T-helper 1 cell treated with Interleukin-12 subunit alpha and Interleukin-12 subunit beta and Interleukin-4 antibody, amounts not matched to agents 30 ng/mL and 1 ng/mL, for 36 hours (primary cell): ENCODE results near the gene FAM20A. TPM values are rescaled to one million over a fixed set of nuclear protein-coding genes. Genes with fewer than 3 reads are reported as not detected.

Source experiments
- intact Hi-C: fragments of 100-400 bp; cut with micrococcal nuclease; formaldehyde crosslinking; loops from one replicate; pipeline ENCODE4 v1.15.1; 2024
- total RNA-seq: library from RNA; stranded (reverse); gene quantifications from 2 replicates; pipeline ENCODE4 v1.2.3, GENCODE V29; 2022

Gene FAM20A
- not detected in 2 replicates for total RNA-seq

DNA sequence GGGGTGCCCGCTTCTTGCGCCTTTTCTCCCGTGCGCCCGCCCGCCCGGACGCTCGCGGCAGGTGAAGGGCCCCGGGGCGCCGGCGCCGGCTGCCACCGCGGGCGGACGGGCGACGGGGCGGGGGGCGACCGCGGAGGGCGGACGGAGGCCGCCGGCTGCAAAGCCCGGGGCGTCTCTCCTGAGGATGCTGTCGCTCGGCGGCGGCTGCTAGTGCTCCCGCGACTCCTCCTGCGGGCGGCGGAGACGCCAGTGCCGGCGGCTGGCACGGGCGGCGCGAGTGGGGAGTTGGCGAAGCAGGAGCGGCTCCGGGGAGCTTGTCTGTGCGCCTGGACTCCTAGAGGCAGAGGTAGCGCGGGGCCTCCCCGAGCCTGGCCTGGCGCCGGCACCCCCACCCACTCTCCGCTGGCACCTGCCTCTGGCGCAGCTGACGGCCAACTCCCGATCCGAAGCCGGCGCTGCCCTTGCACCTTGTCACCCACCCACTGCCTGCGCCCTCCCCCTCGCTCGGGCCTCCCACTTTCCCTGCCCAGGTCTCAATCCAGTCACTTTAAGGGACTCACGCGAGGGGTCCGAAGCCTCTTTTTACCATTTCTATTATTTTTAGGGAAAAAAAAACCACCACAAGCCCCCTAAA lies at the start of gene FAM20A:
FAM20A (minus strand) TSS at position 437 of the 634 bp plus-strand sequence. CDS start 701 bp downstream, outside the sequence.
- intact Hi-C loops: no loop called here

DNA sequence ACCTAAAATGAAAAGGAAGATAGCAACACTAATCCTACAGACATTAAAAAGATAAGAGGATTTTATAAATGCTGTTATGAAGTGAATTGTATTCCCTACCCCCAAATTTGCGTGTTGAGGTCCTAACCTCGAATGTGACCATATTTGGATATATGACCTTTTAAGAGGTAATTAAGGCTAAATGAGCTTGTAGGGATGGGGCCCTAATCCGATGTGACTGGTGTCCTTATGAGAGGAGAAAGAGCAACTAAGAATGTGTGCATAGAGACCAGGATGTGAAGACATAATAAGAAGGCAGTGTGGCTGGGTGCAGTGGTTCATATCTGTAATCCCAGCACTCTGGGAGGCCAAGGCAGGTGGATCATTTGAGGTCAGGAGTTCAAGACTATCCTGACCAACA lies 48.2 kb upstream of the FAM20A start:
- intact Hi-C loops: no loop called here

DNA sequence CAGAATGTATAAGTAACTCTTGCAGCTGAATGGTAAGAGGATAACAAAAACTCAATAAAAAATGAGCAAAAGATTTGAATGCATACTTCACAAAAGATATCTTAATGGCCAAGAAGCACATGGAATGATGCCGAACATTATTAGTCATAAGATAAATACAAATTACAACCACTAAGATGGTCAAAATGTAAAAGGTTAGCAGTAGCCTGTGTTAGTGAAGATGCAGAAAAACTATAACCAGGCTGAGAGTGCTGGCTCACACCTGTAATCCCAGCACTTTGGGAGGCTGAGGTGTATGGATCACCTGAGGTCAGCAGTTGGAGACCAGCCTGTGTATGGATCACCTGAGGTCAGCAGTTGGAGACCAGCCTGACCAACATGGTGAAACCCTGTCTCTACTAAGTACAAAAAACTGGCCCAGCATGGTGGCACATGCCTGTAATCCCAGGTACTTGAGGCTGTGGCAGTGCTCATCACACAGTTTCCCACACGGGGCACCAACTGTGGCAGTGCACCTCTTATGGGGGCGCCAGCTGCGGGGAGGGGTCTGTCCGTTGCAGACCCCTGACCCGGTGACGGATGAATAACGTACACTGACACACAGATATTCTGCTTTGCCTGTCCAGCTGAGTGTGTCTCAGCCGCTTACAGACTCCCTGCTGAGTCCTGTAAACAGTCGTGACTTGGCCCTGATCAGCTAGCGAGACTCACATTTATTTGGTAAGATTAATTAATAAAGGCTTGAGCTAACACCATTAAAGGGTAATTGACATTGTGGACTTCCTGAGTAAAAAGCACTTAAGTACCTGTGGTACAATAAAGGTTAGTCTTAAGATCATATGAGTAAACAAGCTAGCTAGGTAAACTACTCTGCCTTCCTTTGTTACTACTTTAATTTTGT lies 45.7 kb upstream of the FAM20A start:
- intact Hi-C loops: no loop called here

DNA sequence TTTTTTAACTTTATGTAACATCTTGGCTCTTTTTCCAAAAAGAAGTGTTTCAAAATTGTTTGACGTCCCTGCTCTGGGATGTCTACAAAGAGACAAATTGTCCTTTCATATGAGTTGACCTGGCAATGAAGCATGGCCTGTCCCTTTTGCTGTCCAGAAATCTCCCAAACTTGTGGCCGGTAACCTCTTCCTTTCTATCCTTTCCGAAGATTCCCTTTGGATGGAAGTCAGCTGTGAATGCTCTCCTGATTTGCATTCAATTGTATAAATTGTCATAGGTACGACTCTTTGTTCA lies 40.9 kb upstream of the FAM20A start:
- intact Hi-C loops: no loop called here

DNA sequence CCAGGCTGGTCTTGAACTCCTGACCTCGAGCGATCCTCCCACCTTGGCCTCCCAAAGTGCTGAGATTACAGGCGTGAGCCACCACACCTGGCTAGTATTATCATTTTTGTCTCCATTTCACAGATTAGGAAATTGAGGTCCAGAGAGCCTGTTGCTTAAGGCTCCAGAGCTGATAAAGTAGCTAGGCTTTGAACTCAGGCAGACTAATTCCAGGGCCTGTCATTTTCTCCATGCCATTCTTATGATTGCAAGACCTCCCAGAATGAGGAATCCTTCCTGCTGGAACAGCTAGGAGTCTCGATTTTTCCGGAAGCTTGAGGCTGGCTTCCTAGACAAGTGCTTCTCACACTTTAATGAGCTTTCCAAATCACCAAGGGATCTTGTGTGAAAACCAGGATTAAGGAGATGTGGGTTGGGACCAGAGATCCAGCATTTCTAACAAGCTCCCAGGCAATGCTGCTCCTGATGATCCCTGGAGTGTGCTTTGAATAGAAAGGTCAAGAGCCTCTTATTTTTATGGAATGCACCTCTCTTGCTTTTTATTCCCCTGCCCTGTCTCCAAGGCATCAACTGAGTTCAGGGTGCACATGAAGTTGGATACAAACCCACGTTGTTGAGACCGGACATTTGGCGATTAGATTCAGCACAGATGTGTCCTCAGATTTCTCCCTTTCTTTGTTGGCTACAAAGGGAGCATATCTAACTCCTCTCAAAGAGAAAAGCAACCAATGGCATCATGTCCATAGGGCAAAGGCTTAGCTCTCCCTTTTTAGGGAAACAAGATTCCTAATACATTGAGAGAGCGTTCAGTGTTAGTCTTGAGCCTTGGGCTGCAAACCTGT lies 40.3 kb upstream of the FAM20A start:
- intact Hi-C loops: no loop called here

DNA sequence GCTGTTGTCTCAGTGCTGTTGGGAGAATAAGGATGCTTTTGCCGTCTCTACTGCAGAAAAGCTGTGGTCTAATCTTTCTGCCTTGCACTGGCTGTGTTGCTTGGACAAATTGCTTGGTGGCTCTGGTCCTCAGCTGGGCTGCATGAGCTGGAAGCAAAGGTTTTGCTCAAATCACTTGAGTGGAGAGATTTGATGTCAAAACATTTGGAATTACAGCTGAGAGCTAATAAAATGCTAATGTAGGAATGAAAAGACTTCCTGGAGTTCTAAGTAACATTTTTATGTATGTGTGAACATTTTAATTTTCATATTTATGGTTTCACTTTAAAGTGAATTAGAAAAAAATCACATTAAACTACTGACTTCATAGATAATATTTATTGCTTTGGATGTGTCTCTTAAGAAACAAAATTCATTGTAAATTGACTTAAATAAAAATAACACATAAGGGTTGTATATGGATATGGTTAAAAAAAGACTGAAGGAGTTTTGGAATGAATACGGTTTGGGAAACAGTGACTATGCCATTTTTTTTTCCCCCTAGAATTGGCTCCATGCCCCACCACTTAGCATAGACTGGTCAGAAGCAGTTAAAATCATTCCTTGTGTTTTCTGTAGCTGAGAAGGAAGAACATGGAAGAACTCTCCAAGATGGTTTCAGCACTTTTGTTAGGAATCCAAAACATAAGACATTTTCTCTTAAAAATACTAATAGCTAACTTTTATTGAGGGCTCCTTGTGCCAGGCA lies 39.2 kb upstream of the FAM20A start:
- intact Hi-C loops: no loop called here

DNA sequence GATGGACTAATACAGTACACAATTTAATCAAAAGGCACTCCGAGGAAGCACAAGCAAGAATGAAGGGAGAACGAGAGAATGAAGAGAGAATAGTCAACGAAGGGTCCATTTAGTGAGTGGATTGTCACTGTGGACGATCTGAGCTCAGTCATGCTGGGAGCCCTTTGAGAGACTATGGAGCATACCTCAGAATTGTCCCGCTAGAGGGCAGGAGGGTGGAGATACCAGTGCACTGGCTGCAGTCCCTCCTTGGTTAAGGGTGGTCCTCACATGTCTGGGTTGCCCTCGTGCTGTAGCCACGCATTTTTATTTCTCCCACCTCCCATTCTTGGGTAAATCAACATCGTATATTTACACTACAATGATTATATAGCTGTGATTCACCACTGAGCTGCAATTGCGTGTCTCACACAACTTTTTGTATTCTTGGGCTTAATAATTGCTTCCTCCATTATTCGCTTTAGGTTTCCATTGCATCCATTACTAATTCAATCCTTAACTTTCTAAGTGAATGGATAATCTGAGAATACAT lies 33.2 kb upstream of the FAM20A start:
- intact Hi-C loops: no loop called here

DNA sequence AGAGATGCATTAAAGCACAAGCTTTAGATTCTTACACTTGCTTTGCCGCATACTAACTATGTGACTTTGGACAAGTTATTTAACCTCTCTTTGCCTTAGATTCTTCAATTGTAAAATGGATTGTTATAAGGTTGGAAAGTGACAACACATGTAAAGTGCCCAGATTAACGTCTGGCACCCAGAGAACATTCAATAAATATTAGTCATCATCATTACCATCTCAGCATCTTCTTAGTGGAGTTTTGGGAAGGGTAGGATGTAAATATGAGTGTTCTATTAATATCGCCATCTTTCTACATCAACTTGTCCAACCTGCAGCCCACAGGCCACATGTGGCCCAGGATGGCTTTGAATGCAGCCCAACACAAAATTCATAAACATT lies 27.4 kb upstream of the FAM20A start:
- intact Hi-C loops: no loop called here

DNA sequence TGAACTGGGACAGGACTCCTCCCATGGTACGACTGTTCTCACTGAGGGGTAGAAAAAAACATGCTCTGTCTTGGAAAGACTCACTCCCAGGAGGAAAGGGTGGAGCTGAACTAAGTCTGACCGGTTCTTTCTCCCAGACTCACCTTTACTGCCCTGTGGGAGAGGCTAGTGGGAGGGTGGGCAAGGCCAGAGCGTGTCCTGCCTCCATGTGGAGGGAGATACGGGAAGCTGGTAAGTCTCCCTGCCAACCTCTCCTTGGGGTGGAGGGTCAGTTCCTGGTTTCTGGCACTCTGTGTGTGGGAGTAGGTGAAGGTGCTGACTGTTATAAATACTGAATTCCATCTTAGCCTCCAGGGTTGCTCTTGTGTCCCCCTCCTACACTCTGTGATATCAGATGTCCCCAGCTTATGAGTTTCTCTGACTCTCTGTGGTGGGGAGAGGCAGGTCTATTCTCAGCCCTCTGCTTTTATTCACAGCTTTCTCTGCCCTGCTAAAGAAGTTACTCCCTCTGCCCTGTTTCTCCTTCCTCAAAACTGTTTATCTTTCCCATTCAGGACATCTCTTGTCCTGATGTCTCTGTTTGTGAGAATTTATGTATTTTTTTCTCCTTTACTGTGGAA lies 26.9 kb upstream of the FAM20A start:
- intact Hi-C loops: no loop called here

DNA sequence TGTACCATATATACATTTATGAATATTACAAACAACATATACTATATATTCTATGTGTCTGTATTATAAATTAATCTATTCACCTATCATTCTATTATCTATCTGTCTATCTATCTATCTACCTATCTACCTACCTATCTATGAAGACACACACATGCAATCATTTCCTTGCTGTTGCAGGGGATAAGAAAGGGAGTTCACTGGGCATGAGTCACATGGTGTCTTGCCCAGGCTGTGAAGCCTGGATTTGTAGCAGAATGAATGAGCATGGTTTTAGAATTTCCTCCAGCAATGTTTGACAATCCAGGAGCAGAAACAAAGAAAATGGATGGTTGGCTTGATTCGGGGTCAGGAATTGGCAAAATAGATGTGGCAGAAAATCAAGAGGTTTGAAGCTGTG lies 23.2 kb upstream of the FAM20A start:
- intact Hi-C loops: no loop called here

DNA sequence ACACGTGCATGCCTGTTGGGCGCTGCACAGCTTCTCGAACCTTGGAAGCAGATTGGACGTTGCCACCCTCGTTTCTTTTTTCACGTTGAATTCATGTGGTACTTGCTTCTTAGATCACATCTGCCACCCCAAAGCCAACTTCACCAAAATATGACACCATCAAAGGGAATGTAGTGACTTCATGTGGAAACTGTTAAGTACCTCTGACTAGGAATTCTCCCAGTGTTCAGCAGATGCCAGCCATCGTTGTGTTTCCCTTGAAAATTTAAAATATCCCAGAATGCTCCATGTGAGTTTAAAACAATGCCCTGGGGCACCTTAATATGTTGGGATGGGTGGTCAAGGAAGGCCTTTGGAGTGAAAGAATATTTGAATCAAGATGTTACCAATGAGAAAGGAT lies 22.6 kb upstream of the FAM20A start:
- intact Hi-C loops: no loop called here

DNA sequence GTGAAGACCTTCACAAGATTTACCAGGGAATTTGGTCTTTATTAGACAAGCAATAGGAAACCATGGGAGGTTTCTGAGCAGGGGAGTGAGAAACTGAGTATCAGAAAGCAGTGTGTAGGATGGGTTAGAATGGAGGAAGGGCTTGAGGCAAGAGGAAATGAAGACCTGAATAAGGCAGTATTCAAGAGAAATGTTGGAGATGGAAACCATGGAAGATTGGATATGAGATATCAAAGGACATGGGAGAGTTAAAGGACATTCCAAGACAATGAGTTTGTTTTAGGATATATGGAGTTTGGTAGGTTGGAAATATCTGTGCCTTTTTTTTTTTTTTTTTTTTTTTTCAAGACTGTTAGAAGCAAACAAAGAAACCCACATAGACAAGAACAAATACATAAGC lies 21.3 kb upstream of the FAM20A start:
- intact Hi-C loops: no loop called here

DNA sequence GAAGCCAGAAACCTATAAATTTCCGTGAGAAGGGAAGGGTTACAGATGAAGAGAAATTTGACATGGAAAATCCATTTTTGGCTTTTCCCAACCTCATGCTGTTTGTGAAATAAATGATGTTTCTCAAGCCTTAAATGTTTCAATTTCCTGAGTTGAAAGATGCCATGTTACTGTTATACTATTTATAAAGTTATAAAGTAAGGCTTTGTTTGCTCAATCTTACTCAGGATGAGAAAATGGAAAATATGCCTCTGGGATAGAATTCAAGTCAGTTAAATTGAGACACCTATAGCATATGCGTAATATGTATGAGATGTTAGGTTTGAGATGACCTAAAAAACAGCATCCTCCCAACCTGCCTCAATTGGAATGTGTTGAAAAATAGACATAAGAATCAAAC lies 19.9 kb upstream of the FAM20A start:
- intact Hi-C loops: no loop called here

DNA sequence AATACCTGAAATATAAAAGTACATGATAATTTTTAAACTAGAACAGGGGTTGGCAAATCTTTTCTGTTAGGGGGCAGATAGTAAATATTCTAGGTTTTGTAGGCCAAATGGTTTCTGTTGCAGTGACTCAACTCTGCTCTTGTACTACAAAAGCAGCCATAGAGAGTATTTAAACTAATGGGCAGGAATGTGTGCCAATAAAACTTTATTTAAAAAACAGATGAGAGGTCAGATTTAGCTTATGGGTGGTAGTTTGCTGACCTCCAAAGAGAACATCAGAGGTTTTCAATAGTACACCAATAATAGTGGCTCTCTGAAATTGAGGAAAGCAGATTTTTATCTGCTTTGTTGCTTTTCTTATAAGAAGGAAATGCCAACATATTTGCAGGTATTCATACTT lies 15.2 kb upstream of the FAM20A start:
- intact Hi-C loops: no loop called here

DNA sequence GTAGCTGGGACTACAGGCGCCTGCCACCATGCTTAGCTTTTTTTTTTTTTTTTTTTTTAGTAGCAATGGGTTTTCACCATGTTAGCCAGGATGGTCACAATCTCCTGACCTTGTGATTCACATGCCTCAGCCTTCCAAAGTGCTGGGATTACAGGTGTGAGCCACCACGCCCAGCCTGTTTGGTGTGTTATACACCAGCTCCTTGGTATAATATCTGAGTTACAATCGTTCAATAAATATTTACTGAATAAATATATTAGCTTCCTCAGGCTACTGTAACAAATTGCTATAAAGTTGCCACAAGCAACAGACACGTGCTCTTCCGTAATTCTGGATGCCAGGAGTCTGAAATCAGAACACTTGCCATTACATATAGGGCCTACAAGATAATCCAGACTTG lies 13.6 kb upstream of the FAM20A start:
- intact Hi-C loops: loop anchor here (2.0 kb wide), 2 partner anchors 80 to 148 kb away; no protein-coding TSS in a partner anchor

DNA sequence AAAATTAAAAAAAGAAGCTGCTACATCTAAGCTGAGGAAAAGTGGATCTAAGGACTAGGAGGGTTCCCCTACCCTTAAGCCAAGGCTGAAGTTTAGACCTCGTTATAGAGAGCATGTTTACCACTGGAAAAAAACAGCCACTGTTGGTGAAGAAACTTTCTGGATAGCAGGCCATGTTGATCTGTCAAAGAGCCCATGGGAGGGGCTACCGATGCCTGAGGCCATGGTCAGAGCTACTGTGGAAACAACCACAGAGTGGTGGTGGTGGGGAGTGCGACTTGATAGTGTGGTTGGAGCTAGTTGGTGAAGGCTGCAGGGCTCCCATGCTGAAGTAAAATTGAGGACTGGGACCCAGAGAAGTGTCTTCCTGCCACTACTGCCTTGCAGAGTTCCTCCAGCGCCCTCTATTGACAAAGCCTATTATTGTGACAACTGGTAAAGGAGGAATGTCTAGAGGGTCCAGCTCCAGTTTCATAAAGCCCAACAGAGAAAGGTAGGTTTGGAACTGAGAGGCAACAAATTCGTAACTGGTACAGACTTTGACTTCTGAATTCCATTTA lies 12.7 kb upstream of the FAM20A start:
- intact Hi-C loops: loop anchor here (2.0 kb wide), 2 partner anchors 79 to 147 kb away; no protein-coding TSS in a partner anchor

DNA sequence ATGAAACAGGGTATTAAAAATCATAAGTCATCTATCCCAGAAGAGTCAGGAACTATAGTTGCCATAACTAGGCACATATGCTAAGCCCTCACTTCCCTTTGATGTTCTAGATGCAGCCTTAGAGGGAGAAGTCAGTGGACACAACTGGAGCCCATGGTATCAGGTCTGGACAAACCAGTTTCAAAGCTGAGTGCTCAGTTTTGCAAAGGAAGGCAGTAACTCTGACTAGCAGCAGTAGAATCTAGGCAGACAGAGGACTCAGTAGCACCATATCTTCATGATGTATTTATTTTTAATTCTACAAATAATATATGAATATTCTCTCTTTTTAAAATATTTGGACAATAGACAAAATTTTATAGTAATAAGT lies 11.7 kb upstream of the FAM20A start:
- intact Hi-C loops: no loop called here

DNA sequence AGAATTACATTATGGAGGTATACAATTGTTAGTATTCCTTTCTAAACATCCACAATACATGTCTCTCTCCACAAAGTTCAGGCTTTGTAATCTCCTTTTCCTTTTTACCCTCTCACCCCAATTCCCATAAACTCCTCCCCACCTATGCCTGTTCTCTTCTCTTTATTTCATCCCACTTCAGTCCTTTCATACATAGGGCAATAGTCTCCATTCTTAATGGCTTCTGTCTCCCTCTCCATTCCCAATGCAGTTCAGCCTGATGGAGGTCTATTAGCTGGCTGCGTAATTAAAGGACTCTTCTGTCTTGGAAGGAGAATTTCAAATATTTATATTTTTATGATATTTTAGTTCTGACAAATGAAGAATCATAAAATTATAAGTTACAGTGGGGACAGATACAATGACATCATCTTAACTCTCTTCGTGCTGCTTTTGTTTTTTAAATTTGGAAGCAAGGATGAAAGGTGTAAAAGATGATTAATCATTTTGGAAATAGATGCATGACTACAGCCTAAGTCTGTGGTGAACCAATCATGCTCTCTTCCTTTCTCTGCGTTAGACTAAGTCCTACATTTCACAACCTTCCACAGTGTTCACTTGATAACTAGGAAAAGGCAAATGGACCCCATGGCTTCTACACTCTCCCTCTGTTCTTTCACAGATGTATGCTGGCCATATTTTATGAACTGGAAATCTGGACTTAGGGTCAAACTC lies 11.2 kb upstream of the FAM20A start:
- intact Hi-C loops: no loop called here

DNA sequence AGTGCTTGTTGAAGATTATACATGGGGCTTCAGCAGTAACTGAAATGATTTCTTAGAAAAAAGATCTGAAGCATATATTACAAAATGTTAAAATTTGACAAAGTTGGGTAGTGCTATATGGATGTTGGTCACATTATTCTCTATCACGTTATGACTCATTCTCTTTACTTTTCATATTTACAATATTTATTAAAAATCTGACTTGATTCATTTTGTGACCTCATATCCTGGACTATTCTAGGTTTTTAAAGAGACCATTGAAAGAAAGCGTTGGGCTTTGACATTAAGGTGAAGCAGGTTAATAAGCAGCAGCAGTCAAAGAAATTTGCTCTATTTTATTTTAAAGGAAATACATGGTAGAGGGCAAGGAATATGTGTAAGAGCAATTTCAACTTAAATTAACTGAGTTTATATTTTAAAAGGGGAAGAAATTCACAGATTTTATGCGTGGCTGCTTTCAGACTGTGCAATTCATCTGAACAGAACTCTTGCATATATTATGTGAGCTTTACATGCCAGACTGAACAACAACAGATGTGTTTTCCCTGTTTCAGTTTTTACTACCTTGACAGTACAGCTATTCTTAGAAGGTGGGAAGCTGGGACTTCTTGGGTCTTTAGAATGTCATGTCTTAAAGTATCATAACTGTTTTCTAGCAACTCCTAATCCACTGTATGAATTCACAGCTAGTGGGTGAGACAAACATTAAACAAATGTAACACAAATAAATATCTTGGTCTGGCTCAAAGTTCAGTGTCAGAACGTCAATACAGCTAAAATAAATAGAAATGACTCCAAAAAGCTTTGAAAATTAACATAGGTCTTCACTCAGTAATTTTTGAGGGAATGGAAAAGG lies 10.4 kb upstream of the FAM20A start:
- intact Hi-C loops: no loop called here
